T-helper 2 cell treated with Interferon-gamma antibody and Interleukin-4, amounts not matched to agents 5 μg/mL and 100 μg/mL, for 36 hours (primary cell): ENCODE data around the gene TCOF1.

ENCODE experiments used
- DNase-seq: peaks from one replicate; pipeline ENCODE4 v3.0.0; 2021; ENCODE audit warnings: low spot score
- H3K27ac Mint-ChIP-seq: one replicate; pipeline ENCODE4 v1.8.0; 2021; ENCODE audit warnings: mild to moderate bottlenecking, mixed read lengths
- H3K27me3 Mint-ChIP-seq: one replicate; pipeline ENCODE4 v1.8.0; 2021; ENCODE audit warnings: low read depth, mixed read lengths
- H3K36me3 Mint-ChIP-seq: one replicate; pipeline ENCODE4 v1.8.0; 2021; ENCODE audit warnings: low read depth, mixed read lengths
- H3K4me1 Mint-ChIP-seq: one replicate; pipeline ENCODE4 v1.8.0; 2021; ENCODE audit warnings: low read depth, mixed read lengths
- H3K4me3 Mint-ChIP-seq: one replicate; pipeline ENCODE4 v1.8.0; 2022; ENCODE audit warnings: mild to moderate bottlenecking, moderate library complexity, mixed read lengths
- H3K9me3 Mint-ChIP-seq: one replicate; pipeline ENCODE4 v1.8.0; 2021; ENCODE audit warnings: mixed read lengths

The TCOF1 gene

DNA sequence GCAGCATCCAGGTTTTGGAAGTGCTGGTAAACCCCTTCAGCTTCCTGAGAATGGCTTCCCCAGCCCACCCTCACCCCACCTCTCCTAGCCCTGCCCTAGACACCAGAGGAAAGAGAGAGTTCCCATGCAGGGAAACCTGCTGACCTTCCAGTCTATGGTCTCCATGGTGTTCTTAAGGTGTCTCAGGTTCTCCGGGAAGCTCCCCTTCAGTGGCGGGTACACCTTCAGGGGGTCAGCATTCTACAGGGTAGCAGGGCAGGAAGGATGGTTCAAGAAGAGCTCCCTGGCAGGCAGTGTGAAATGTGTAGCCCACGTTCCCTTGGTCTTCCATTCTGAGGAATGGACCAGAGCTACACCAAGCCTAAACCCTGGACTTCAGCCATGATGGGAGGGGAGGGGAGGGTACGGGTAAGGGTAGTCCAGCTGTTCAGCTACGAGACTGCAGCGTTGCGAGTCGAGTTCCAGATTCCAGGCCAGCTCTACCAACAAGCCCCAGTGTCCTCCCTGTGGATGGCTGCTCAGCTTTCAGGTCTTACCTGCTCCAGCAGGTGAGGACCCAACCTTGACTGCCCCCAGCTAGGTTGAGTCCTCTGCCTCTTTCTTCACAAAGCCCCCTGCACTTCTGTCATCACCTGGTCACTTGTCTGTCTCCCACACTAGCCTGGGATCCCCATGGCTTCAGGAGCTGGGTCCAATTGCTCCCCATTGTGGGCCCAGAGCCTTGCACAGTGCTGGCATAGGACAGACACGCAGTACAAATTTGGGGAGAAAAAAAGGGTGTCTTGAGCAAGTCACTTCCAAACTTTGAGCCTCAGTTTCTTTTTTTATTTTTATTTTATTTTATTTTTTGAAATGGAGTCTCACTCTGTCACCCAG, 47.7 kb downstream of the TCOF1 start:
- Mint-ChIP-seq H3K27me3 (no peaks in the 10 kb centered on the region), H3K4me3 (no peak overlapping the region), H3K27ac (no peak overlapping the region), H3K9me3 (no peaks in the 10 kb centered on the region), H3K4me1 (peaks cover 9% of the 10 kb centered on the region), H3K36me3 (peaks cover 47% of the 10 kb centered on the region)
- DNase-seq = no peak

DNA sequence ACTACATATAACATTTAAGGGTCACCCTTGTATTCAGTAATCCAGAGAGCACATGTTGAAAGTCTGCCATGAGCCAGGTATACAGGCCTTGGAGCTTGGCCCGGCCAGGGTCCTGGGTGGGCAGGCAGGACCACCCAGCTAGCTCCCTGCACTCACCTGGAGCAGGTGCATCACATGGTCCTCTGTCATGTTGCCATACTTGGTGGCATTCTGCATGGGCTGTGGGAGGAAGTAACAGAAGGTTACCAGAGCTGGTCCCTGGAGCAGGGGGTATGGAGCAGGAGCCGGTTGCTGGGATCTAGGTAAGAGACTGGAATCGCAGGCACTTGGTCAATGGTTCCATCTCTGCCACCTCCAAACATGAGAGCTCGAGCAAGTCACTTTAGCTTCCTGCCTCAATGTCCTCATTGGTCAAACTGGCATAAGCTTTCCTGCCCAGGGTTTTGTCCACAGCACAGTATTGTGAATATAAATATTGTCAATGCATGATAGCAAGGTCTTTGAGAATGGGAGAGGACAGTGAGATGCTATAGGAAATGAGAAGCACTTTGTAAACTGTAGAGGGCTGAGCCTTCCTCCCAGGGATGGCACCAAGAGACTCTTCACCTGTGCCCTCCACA, 48.7 kb downstream of the TCOF1 start:
- peaks cover 15% of the 10 kb centered on the region for H3K4me1 Mint-ChIP-seq
- H3K27ac Mint-ChIP-seq = no peak overlapping the region

DNA sequence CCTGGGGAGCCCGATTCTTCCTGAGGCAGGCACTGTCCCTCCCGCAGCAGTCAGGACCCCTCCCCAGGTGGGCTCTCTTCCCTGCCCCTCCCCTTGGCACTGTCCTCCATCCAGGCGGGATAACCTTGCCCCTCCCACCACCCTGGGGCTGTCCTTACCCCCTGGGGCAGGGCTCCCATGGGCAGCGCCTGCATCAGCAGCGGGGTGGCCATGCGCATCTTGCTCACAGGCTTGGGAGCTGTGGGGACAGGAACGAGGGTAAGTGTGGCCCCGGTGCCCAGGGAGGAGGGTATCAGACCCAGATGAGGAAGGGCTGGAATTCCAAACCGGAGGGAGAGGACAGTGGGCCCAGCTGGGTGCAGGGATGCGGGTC, 49.2 kb downstream of the TCOF1 start:
- Mint-ChIP-seq H3K27ac (no peak overlapping the region), H3K36me3 (peaks cover 43% of the 10 kb centered on the region), H3K27me3 (no peaks in the 10 kb centered on the region), H3K9me3 (no peaks in the 10 kb centered on the region), H3K4me1 (peaks cover 17% of the 10 kb centered on the region), H3K4me3 (no peak overlapping the region)
- no peak for DNase-seq

More for the DNA sequence above, 48.7 kb downstream of the TCOF1 start:
- H3K36me3 Mint-ChIP-seq = peaks cover 48% of the 10 kb centered on the region
- no peaks in the 10 kb centered on the region for H3K27me3 Mint-ChIP-seq
- no peak overlapping the region for H3K4me3 Mint-ChIP-seq
- H3K9me3 Mint-ChIP-seq = no peaks in the 10 kb centered on the region
- DNase-seq = no peak

DNA sequence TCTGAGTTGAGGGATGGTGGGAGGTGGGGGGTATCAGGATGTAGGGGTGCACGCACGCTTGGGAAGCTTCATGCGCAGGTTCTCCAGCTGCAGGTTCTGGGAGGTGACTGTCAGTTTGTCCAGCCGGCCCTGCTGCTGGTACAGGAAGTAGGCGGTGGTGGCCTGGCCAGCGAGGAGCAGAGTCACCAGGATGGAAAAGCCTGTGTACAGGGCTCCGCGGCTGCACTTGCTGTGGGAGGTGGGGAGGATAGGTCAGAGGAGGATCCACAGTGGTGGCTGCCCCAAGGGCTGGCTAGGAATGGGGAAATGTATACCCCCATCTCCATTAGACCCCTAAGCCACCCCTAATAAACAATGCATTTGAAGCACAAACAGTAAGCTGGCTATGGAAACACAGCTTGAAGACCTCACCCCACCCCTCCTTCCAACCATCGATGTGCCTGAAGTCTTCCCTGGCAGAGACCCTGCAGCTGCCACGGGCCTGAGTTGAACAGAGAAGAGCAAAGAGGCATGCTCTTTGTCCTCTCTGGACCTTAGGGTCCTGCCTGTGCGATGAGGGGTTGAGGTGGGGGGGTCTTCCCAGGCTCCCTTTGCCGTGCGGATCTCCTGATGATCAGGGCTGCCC, 49.7 kb downstream of the TCOF1 start:
- H3K27ac Mint-ChIP-seq = no peak overlapping the region
- H3K36me3 Mint-ChIP-seq = peaks cover 41% of the 10 kb centered on the region
- no peak for DNase-seq
- peaks cover 19% of the 10 kb centered on the region for H3K4me1 Mint-ChIP-seq
- H3K27me3 Mint-ChIP-seq = no peaks in the 10 kb centered on the region
- H3K4me3 Mint-ChIP-seq = no peak overlapping the region
- no peaks in the 10 kb centered on the region for H3K9me3 Mint-ChIP-seq

DNA sequence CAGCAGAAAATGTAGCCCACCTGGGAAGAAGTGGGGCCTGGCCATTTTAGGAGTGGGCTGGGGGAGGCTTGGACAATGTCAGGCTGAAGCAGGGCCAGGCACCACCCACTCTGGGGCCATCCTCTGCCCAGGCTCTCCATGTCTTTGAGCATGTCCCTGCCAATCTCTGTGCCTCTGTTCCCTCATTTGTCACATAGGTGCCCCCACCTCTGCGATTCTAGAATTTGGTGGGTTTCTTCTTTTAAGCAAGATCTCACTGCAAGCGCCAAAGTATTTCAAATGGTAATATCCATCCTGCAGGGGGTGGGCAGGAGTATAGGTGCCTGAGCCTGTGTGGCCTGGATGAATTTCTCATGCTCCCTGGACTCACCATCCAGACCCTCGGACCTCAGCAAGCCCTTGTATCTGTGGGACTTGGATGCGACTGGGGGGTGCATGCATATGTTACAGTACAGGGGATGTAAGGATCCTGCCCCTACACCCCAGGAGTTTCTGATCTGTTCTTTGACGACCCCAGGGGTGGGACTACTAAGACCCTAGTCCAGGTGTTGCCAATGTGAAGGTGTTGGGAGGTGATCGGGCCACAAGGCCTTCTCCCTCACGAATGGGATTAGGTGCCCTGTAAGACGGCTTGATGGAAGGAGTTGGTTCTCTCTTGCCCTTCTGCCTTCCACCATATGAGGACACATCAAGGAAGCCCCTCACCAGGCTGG, 50.9 kb downstream of the TCOF1 start:
- Mint-ChIP-seq H3K36me3 (peaks cover 38% of the 10 kb centered on the region), H3K27me3 (no peaks in the 10 kb centered on the region), H3K4me3 (no peak overlapping the region), H3K27ac (peak overlapping the region; percentile 45), H3K9me3 (no peaks in the 10 kb centered on the region), H3K4me1 (peaks cover 25% of the 10 kb centered on the region)
- DNase-seq = no peak

DNA sequence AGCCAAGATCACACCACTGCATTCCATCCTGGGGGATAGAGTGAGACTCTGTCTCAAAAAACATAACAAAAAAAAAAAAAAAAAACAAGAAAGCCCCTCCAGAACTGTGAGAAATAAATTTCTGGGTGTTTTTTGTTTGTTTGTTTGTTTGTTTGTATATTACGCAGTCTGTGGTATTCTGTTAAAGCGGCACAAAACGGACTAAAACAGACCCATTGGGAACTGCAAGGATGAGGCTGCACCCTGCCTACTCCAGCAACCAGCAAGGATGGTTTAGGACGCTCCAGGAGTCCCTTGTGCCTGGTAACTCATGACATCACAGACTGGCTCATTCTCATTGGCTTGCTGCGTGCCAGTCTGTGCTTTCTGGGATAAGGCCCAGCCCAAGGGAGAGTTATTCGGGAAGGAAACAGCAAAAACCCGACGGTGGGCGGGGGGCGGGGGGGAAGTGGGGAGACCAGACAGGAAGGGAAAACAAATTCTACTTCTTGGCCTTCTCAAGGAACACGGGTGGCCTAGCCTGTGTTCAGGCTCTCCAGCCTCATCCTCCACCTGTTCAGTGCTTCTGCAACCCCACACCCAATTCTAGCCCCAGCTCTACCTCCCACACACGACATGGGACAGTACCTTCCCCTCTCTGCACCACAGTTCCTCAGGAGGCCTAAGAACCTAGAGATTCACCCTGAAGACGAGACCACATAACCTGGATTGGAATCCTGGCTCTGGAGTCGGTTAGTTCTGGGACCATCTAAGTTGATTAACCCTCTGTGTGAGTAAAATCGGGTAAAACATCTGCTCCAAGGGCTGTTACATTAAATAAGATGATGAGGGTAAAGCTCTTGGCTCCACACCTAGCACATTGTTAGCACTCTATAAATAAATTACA, 52.4 kb downstream of the TCOF1 start:
- Mint-ChIP-seq H3K36me3 (peaks cover 38% of the 10 kb centered on the region), H3K4me1 (peaks cover 27% of the 10 kb centered on the region), H3K9me3 (no peaks in the 10 kb centered on the region), H3K4me3 (peak overlapping the region; percentile 92), H3K27me3 (no peaks in the 10 kb centered on the region), H3K27ac (peak overlapping the region; percentile 98)
- peak; percentile 43 for DNase-seq

DNA sequence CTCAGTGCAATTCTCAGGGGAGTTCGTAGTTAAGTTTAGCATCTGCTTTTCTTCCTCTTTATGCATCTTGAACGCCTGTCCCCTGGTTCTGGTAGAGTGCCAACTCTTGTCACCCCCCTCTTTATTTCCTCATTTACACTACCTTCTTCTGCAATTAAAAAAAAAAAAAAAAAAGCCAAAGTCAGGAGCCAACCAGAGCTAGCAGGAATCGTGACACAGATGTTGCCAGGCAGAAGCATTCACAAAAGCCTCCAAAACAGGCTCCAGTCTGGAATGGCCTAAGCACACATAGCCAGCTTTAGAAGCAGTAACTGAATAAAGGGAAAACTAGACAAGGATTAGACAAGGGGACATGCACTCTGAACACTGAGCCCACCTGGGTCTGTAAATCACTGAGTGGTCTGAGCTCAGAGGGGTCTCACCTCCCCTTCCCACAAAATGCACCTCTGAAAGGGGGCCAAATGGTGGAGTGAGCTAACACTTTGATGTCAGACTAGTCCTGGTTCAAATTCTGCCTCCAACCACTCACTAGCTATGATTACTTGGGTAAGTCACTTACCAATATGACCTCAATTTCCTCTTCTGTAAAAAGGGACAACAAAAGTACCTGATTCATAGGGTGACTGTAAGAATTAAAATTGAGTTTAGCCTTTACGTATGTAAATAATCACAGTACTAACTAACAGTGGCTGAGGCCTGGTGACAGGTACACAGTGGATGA, 53.2 kb downstream of the TCOF1 start:
- Mint-ChIP-seq H3K4me1 (peaks cover 30% of the 10 kb centered on the region), H3K4me3 (peak overlapping the region; percentile 92), H3K27me3 (no peaks in the 10 kb centered on the region), H3K27ac (peak overlapping the region; percentile 98), H3K36me3 (peaks cover 37% of the 10 kb centered on the region), H3K9me3 (no peaks in the 10 kb centered on the region)
- DNase-seq = peak; percentile 35

DNA sequence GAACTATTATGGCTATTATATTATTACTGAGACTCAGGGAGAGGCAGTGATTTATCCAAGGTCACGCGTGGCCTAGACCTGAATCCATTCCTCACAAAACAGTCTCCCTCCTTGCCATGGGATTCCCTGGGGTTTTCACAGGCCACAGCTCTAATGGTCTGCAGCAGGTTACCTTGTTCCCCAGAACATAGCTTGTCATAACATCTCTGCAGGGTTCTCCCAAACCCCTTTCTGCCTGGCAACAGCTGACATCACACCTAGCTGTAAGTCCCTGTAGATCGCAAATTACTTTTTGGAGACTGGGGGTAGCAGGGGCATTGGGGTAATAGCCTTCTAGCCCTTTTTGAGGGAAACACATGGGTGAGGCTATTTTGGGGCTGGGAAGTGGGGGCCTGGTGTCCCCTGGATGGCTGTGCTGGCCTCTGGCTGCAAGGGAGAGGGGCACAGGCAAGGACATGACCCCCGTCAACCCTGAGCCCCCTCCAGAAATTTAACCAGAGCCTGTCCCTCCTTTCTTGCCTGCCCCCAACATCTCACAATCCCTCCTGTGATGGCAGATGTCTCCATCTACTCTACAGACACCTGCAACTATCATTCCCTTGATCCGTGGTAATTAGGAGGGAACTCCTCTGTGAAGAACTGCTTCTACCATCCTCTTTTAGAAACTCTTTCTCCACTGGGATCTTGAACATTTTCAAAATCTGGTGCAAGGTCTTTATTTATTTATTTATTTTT, 53.9 kb downstream of the TCOF1 start:
- Mint-ChIP-seq H3K27me3 (no peaks in the 10 kb centered on the region), H3K4me1 (peaks cover 30% of the 10 kb centered on the region), H3K36me3 (peaks cover 30% of the 10 kb centered on the region), H3K9me3 (no peaks in the 10 kb centered on the region), H3K4me3 (peak overlapping the region; percentile 92), H3K27ac (peak overlapping the region; percentile 98)
- DNase-seq = peak; percentile 65

DNA sequence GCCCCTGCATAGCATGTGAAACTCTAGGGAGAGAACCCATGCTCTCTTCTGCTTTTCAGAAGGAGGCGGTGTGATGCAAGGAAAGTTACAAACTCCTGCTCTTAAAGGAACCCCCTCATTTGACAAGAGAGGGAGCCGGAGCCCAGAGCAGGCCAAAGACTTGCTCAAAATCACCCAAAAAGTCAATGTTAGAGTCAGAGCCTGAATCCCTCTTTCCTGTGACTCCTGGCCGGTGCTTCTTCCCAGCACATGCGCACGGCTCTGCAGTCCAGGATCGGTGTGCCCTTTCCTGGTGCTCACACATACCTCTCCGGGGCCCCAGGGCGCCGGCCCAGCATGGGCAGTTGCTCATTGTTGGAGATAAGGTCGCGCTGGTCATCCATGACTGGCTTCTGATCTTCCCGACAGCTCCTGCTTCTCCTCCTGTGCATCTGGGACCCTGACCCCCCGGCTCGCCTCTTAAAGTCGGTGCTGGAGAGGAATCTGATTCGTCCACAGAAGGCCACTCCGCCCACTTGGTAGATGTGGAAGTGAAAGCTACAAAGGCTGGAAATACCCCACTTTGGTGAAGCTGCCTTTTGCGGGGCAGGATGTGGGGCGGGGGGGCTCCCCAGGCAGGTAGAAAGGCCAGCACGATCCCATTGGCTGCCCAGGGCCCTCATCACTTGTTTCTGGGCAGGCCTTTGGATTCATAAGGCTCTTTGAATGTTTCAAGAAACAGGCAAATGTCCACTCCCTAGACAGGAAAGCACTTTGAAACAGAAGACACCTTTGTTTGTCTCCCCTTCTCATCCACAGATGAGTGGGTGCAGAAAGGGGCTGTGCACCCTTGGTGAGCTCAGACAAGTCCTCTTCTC, 55.0 kb downstream of the TCOF1 start, which contains the start of gene CD74:
Gene CD74 (minus strand): TSS at position 592 of the 857 bp plus-strand sequence. CDS start 161 bp downstream, at position 431.
- Mint-ChIP-seq H3K27me3 (no peaks in the 10 kb centered on the region), H3K9me3 (no peaks in the 10 kb centered on the region), H3K36me3 (peaks cover 22% of the 10 kb centered on the region), H3K4me1 (peaks cover 30% of the 10 kb centered on the region), H3K27ac (peak within 1 kb of the TSS; percentile 98), H3K4me3 (peak within 1 kb of the TSS; percentile 92)
- DNase-seq = peak; percentile 91

DNA sequence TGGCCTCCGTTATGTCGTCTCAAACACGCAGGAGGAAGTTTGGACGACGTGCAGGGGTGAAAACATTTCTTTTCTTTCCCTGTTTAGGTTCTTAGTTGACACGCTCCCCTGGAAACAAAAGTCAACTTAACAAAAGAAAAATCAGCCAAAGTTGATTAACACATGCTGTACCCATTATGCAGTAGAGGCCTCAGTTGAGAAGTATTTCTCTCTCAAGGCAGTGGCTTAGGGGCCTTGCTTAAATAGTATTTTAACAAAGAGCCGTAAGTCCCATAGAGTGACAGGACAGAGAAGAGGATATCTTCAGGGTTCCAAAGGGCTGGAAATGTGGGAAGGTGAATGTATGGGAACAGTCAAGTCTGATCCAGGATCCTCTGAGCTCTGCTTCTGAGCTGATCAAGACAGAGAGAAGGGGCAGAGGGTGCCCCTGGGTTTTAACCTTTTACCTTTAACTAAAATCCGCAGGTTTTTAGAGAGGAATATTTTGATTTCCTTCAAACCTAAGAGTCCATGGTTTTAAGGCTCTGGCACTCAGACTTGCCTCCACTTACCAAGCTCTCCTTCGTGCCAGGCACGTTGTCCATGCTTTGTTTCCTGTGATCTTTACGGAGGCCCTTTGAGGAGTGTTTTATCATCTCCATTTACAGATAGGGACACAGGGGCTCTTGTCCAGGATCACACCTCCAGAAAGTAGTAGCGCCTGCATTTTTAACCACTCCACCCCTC, 55.8 kb downstream of the TCOF1 start:
- Mint-ChIP-seq H3K4me1 (peaks cover 30% of the 10 kb centered on the region), H3K4me3 (peak overlapping the region; percentile 92), H3K27me3 (no peaks in the 10 kb centered on the region), H3K36me3 (peaks cover 21% of the 10 kb centered on the region), H3K27ac (peak overlapping the region; percentile 98), H3K9me3 (no peaks in the 10 kb centered on the region)
- DNase-seq = no peak
